GM19099 (cell line): ENCODE measurements around the gene CABP4.

Experiments used
- POLR2A ChIP-seq: IDR thresholded peaks from 3 replicates; pipeline ENCODE4 v1.6.1; 2011; ENCODE audit warnings: low read depth; ENCODE audit not compliant: insufficient read length; ENCODE audit errors: extremely low read depth

CABP4 gene

GRCh38 chr11:67415501-67416304, 39.5 kb upstream of the CABP4 start, which contains the start of gene CARNS1:
Gene CARNS1, plus strand, starts transcription at chr11:67415678. Its CDS starts 522 bp downstream, at chr11:67416200.
- no peak for TF ChIP-seq POLR2A

DNA sequence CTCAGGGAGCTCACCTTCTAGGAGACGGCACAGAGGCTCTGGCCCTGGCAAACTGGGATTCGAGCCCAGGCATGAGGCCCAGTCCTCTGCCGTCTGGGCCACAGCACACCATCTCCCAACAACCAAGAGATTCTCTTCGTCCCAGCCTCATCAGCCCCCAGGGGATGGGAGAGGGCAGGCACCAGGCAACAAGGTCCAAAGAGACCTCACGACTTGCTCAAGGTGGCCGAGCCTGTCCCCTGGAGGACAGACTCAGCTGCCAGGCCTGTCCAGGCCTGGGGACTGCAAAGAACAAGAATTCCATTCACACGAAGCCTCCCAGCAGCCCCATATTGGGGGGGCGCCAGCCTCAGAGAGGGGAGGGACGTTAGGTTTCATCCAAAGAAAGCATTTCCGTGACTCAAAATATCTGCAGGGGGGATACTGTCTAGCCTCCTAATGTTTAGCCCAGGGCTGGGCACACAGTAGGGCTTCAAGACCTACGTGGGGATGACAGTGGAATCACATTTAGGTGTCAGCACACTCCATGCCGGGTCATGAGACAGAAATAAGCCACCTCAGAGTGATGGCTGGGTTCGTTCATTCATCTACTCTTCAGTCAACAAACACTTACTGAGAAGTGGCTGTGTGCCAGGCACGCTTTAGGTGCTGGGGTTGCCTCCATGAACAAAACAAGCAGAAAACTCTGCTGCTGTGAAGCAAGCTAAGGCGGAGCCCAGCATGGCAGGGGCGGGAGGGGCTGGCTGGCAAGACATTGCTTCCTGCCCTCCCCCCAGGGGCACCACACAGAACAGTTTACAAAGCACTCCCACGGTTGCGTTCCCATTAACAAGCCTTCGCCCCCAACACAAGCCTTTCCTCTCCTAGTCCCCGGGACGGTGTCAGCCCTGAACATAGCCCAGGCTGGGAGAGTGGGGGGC, 38.5 kb upstream of the CABP4 start:
- no peak for TF ChIP-seq POLR2A

DNA sequence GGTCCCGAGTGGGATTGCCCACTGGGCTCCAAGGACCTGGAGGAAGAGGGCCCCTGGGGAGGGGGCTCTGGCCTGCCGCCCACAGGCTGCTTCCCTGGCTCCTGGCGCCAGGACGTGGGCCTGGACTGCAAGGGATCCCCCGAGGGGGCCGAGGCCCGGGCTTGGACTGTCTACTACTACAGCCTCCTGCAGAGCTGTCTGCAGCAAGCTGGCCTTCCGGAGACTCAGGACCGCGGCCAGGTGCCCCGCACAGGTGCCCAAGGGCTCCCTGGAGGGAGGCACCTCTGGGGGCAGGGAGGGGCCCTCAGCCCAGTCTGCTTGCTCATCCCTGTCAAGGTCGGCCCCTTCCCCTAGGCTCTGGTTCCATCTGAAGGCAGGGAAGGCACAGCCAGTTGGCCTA, 37.7 kb upstream of the CABP4 start:
- TF ChIP-seq POLR2A, result no peak

DNA sequence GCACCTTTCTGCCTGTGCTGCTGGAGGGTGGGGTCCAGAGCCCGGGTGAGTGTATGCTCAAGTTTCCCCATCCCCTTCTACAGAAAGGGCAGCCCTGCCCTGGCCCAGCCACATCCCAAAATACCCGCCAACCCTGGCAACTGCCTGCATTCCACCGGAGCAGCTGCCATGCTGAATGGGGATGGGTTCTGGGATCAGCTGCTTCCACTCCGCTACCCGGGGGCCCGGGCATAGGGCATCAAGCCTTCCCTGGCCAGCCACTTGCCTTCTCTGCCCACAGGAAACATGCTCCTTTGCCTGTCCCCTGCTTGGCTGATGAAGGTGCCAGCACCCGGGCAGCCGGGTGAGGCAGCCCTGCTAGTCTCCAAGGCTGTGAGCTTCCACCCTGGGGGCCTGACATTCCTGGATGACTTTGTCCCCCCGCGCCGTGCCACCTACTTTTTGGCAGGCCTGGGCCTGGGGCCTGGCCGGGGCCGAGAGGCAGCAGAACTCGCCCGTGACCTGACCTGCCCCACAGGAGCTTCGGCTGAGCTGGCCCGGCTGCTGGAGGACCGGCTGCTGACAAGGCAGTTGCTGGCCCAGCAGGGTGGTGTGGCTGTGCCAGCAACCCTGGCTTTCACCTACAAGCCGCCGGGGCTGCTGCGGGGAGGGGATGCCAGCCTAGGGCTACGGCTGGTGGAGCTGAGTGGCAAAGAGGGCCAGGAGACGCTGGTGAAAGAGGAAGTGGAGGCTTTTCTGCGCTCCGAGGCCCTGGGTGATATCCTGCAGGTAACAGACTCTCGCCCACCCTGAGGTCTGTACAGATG, 36.5 kb upstream of the CABP4 start:
- no peak for TF ChIP-seq POLR2A

GRCh38 chr11:67419325-67420049, 35.7 kb upstream of the CABP4 start:
- TF ChIP-seq POLR2A, result no peak

DNA sequence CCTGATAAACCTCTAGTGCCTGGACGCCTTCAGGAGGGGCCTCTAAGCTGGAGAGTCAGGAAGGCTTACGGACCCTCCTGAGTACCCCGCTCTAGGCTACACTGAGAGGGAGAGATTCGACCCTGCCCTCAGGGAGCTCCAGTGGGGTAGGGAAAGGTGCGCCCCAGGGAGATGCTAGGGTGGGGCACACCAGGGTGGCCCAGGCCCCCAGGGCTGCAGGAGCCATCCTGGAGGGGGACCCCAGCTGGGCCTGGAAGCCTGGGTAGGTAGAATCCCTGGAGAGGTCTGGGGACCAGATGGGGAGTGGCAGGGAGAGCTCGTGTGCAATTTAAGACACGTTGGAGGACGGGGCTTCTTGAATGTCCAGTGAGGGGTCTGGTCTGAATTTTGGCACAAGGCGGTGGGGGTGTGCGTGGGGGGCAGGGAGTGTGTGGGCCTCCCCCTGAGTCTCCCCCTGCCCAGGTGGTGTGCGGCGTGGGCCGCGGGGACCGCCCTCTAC, 35.0 kb upstream of the CABP4 start:
- no peak for TF ChIP-seq POLR2A

DNA sequence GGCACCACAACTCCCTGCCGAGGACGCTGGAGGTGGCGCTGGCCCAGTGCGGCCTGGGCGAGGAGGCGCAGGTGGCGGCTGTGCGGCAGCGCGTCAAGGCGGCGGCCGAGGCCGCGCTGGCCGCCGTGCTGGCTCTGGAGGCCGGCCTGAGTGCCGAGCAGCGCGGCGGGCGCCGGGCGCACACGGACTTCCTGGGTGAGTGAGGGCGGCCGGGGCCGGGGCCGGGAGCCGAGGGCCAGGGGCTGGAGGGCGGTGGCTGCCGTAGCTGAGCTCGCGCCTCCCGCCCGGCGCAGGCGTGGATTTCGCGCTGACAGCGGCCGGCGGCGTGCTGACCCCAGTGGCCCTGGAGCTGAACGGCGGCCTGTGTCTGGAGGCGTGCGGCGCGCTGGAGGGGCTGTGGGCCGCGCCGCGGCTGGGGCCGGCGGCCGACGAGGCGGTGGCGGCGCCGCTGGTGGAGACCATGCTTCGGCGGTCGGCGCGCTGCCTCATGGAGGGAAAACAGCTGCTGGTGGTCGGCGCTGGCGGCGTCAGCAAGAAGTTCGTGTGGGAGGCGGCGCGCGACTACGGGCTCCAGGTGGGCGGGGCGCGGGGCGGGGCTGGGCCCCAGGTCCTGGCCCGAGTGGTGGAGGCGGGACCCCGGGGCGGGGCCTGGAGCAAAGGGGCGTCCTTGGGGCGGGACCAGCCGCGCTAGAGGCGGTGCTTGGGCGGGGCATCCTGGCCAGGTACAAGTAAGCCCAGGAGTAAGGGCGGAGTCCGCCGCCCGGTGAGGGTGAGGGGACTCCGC, 34.3 kb upstream of the CABP4 start:
- peak; percentile 55 for TF ChIP-seq POLR2A

DNA sequence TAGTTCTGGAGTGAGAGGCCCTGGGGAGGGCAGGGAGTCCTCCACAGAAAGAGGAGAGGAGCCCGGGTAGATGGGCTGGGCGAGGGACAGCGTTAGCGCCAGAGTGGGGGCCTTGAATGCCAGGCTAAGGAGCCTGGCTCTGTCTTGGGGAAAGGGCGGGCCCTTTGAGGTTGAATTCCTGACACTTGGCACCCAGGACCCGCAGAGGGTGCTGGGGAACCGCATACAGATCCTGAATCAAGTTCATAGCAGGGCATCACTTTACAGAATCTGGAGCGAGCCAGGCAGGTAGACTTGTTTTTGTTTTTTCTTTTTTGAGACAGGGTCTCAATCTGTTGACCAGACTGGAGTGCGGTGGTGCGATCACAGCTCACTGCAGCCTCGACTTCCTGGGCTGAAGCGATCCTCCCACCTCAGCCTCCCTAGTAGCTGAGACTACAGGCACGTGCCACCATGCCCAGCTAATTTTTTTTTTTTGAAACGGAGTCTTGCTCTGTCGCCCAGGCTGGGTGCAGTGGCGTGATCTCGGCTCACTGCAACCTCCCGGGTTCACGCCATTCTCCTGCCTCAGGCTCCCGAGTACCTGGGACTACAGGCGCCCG, 33.6 kb upstream of the CABP4 start:
- TF ChIP-seq POLR2A, result no peak

- TF ChIP-seq POLR2A, result no peak
These were observed 32.3 kb upstream of the CABP4 start for GRCh38 chr11:67422891-67423290.

- TF ChIP-seq POLR2A, result no peak
These were observed 31.7 kb upstream of the CABP4 start for GRCh38 chr11:67423466-67423865.

- TF ChIP-seq POLR2A, result no peak
These were observed 31.1 kb upstream of the CABP4 start for GRCh38 chr11:67423891-67424613.
